ENCODE data around the gene ZNF549. TPM values are rescaled to one million over a fixed set of nuclear protein-coding genes. Genes with fewer than 3 reads are reported as not detected.
A peak's percentile ranks its signal among the peaks of the same experiment; 100 is the strongest.

Gene ZNF549
- total RNA-seq, 4 donors from 2014 or later, result 2.4 to 6.6 (median 4.9) TPM

DNA sequence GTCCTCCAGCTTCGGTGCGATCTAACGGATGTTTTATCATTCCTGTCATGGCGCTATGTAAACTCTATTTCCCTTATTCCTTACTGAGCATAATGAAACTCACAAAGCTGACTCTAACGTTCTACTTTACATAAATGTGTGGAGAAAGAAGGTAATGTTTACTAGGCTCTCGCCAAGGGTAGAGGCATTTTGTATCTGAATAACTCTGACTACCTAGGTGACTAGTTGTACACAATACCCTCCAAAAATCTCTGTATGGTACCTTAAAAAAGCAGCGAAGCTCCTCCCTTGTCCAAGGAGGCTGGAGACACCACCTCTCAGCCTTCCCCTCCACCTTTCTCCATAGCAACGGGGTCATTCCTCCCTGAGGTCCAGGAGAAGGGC, 72.2 kb downstream of the ZNF549 start:
- TF ChIP-seq, protein P1, sequence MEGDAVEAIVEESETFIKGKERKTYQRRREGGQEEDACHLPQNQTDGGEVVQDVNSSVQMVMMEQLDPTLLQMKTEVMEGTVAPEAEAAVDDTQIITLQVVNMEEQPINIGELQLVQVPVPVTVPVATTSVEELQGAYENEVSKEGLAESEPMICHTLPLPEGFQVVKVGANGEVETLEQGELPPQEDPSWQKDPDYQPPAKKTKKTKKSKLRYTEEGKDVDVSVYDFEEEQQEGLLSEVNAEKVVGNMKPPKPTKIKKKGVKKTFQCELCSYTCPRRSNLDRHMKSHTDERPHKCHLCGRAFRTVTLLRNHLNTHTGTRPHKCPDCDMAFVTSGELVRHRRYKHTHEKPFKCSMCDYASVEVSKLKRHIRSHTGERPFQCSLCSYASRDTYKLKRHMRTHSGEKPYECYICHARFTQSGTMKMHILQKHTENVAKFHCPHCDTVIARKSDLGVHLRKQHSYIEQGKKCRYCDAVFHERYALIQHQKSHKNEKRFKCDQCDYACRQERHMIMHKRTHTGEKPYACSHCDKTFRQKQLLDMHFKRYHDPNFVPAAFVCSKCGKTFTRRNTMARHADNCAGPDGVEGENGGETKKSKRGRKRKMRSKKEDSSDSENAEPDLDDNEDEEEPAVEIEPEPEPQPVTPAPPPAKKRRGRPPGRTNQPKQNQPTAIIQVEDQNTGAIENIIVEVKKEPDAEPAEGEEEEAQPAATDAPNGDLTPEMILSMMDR (IDR thresholded peaks at IDR 0.05), result no peak
- ATAC-seq (ENCODE audit: low FRiP score) (no peak), DNase-seq (ENCODE audit: low spot score) (no peak)

DNA sequence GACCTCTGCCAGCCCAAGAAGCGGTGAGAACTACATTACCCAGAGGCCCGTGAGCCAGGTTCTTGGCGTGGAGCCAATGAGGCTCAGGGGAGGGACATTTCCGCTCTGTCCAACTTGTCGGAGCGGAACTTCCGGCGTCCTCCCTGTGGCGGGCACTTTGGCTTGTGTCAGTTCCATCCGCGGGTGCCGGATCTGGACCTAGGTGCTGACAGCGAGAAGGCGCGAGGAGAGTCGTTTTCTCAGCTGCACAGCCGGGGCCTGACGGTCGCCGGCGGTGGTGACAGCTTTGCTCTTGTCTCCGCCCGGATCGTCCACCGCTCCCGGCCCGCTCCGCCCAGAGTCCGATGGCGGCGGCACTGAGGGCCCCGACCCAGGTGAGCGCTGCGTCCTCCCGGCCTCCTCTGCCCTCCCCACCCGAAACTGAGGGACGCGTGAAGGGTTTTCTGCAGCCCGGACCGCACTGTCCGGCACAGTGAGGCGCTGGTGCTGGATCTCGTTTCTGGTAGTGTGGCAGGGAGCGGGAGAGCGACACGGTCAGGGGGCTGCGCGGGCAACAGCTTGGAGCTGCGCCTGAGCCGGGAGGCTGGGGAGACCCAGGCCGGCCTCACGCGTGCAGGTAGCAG, 72.7 kb downstream of the ZNF549 start, which contains the start of gene ZNF530:
TSS of gene ZNF530 (plus strand) at position 125 of the 623 bp plus-strand sequence. CDS start 4,461 bp downstream, outside the sequence.
- TF ChIP-seq, protein P1 (IDR thresholded peaks at IDR 0.05), result no peak
- ATAC-seq (ENCODE audit: low FRiP score), result peak; percentile 87
- peak; percentile 95 for DNase-seq (ENCODE audit: low spot score)

DNA sequence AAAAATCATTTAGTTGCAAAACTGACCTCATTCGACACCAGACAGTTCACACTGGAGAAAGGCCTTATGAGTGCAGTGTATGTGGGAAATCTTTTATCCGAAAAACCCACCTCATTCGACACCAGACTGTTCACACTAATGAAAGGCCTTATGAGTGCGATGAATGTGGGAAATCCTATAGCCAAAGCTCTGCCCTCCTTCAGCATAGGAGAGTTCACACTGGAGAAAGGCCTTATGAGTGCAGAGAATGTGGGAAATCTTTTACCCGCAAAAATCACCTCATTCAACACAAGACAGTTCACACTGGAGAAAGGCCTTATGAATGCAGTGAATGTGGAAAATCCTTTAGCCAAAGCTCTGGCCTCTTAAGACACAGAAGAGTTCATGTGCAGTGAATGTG, 79.8 kb downstream of the ZNF549 start:
- TF ChIP-seq, protein P1 (IDR thresholded peaks at IDR 0.05), result no peak
- ATAC-seq (ENCODE audit: low FRiP score), result no peak
- DNase-seq (ENCODE audit: low spot score), result no peak

Other genes starting within 250 kb of the ZNF549 start
- gene ZNF460, start 246.9 kb upstream of the ZNF549 start, total RNA-seq, result 100 to 1,000 TPM in 2 of 4 donors, 10 to 100 TPM in 2; 46.5 to 163 (median 104) TPM
- gene ZNF543, start 206.9 kb upstream of the ZNF549 start, total RNA-seq, result 1 to 10 TPM; 5.6 to 8.4 (median 7.3) TPM
- gene ZNF304, start 176.1 kb upstream of the ZNF549 start, total RNA-seq, result 10 to 100 TPM in 1 of 4 donors, 1 to 10 TPM in 3; 4.6 to 11.0 (median 7.3) TPM
- 10 to 100 TPM; 15.3 to 22.9 (median 16.9) TPM for gene TRAPPC2B, start 163.8 kb upstream of the ZNF549 start, total RNA-seq
- gene ZNF547, start 163.8 kb upstream of the ZNF549 start, total RNA-seq, result 1 to 10 TPM; 1.9 to 2.6 (median 2.6) TPM
- 10 to 100 TPM; 11.7 to 35.9 (median 22.7) TPM for gene ZNF548, start 137.5 kb upstream of the ZNF549 start, total RNA-seq
- gene ZNF17, start 116.2 kb upstream of the ZNF549 start, total RNA-seq, result 10 to 100 TPM in 2 of 4 donors, 1 to 10 TPM in 2; 5.8 to 12.5 (median 9.3) TPM
- gene ZNF749, start 92.0 kb upstream of the ZNF549 start, total RNA-seq, result 10 to 100 TPM in 1 of 4 donors, 1 to 10 TPM in 3; 3.3 to 18.0 (median 7.6) TPM
- gene VN1R1, start 70.2 kb upstream of the ZNF549 start, total RNA-seq, result under 1 TPM in 3 of 4 donors, not detected in 1; 0.19 to 0.48 (median 0.44) TPM
- gene ZNF772, start 49.8 kb upstream of the ZNF549 start, total RNA-seq, result 10 to 100 TPM in 1 of 4 donors, 1 to 10 TPM in 3; 4.5 to 17.2 (median 8.6) TPM
- 10 to 100 TPM in 3 of 4 donors, 1 to 10 TPM in 1; 5.8 to 14.8 (median 12.5) TPM for gene ZNF419, start 39.6 kb upstream of the ZNF549 start, total RNA-seq
- gene ZNF773, start 27.4 kb upstream of the ZNF549 start, total RNA-seq, result 10 to 100 TPM in 2 of 4 donors, 1 to 10 TPM in 2; 5.7 to 15.5 (median 9.6) TPM
- gene ZNF550, start 32.5 kb downstream of the ZNF549 start, total RNA-seq, result 1 to 10 TPM; 3.7 to 8.8 (median 6.9) TPM
- gene ZNF416, start 51.6 kb downstream of the ZNF549 start, total RNA-seq, result 1 to 10 TPM; 2.0 to 6.0 (median 3.7) TPM
- gene ZIK1, start 56.8 kb downstream of the ZNF549 start, total RNA-seq, result 1 to 10 TPM; 1.3 to 3.5 (median 2.5) TPM
- gene ZNF530, start 72.5 kb downstream of the ZNF549 start, total RNA-seq, result 1 to 10 TPM in 3 of 4 donors, under 1 TPM in 1; 0.65 to 3.6 (median 3.0) TPM
- gene ZNF134, start 86.9 kb downstream of the ZNF549 start, total RNA-seq, result 10 to 100 TPM in 3 of 4 donors, 1 to 10 TPM in 1; 9.6 to 25.1 (median 13.8) TPM
- gene ZNF211, start 105.8 kb downstream of the ZNF549 start, total RNA-seq, result 10 to 100 TPM in 1 of 4 donors, 1 to 10 TPM in 3; 5.3 to 15.0 (median 9.2) TPM
- gene ZSCAN4, start 141.6 kb downstream of the ZNF549 start, total RNA-seq, result not detected
- 10 to 100 TPM in 1 of 4 donors, 1 to 10 TPM in 3; 7.3 to 22.2 (median 8.1) TPM for gene ZNF551, start 154.6 kb downstream of the ZNF549 start, total RNA-seq
- 1 to 10 TPM; 1.4 to 4.4 (median 2.8) TPM for gene ZNF154, start 181.8 kb downstream of the ZNF549 start, total RNA-seq
- gene ZNF671, start 200.3 kb downstream of the ZNF549 start, total RNA-seq, result 10 to 100 TPM in 1 of 4 donors, 1 to 10 TPM in 3; 3.0 to 10.2 (median 6.3) TPM
- 10 to 100 TPM in 2 of 4 donors, 1 to 10 TPM in 2; 5.3 to 18.1 (median 10.1) TPM for gene ZNF776, start 219.5 kb downstream of the ZNF549 start, total RNA-seq
- gene ZNF586, start 242.3 kb downstream of the ZNF549 start, total RNA-seq, result 10 to 100 TPM; 14.3 to 21.1 (median 17.4) TPM